SJCRH30 (cell line): ENCODE data around the gene DNMT3L. TPM values are rescaled to one million over a fixed set of nuclear protein-coding genes. Genes with fewer than 3 reads are reported as not detected.
"Not testable (repeated sequence)": the region's sequence is repeated elsewhere in the genome, so short reads cannot be mapped to it uniquely, and the experiment has no call there.

ENCODE experiments used
- DNase-seq, 2 experiments: peaks; one replicate each; pipeline ENCODE4 v3.0.0-alpha.2; 2015 to 2020
- H3K27ac ChIP-seq: fragments of 250-450 bp; sonication (Bioruptor Pico); 2 replicates; pipeline ENCODE4 v1.5.1; 2020; ENCODE audit warnings: mild to moderate bottlenecking, moderate library complexity
- H3K27me3 ChIP-seq: fragments of 250-450 bp; sonication (Bioruptor Pico); 2 replicates; pipeline ENCODE4 v1.5.1; 2020; ENCODE audit warnings: mild to moderate bottlenecking, moderate library complexity
- H3K36me3 ChIP-seq: fragments of 250-450 bp; sonication (Bioruptor Pico); 2 replicates; pipeline ENCODE4 v1.5.1; 2020; ENCODE audit warnings: mild to moderate bottlenecking, moderate library complexity
- H3K4me1 ChIP-seq: fragments of 250-450 bp; sonication (Bioruptor Pico); 2 replicates; pipeline ENCODE4 v1.5.1; 2020; ENCODE audit warnings: mild to moderate bottlenecking, moderate library complexity
- H3K4me3 ChIP-seq: fragments of 250-450 bp; sonication (Bioruptor Pico); 2 replicates; pipeline ENCODE4 v1.5.1; 2020; ENCODE audit warnings: mild to moderate bottlenecking, moderate library complexity
- H3K9me3 ChIP-seq: fragments of 250-450 bp; sonication (Bioruptor Pico); replicated peaks from 2 replicates; pipeline ENCODE4 v1.5.1; 2020; ENCODE audit warnings: mild to moderate bottlenecking, moderate library complexity
- total RNA-seq: library from RNA; depleted of rRNA; stranded (reverse); fragments of >200 nt; shearing (Covaris generic); gene quantifications from 2 replicates; pipeline ENCODE4 v1.2.3, GENCODE V29; 2014; rRNA removed

Gene DNMT3L
- total RNA-seq, 1 experiment from 2014 or later, result not detected

DNA sequence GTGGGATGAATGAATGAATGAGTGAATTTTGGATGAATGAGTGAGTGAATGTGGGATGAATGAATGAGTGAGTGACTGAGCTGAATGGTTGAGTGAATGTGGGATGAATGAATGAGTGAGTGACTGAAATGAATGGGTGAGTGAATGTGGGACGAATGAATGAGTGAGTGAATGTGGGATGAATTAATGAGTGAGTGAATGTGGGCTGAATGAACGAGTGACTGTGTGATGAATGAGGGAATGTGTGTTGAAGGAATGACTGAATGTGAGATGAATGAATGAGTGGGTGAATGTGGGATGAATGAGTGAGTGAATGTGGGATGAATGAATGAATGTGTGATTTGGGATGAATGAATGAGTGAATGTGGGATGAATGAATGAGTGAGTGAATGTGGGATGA is 49.7 kb downstream of the DNMT3L start:
- not testable (repeated sequence) for H3K27ac ChIP-seq, H3K36me3 ChIP-seq, H3K27me3 ChIP-seq, H3K4me3 ChIP-seq, DNase-seq, H3K9me3 ChIP-seq, H3K4me1 ChIP-seq

GRCh38 chr21:44211574-44211973 is 50.1 kb downstream of the DNMT3L start:
- H3K9me3 ChIP-seq, H3K27me3 ChIP-seq, H3K4me3 ChIP-seq, H3K36me3 ChIP-seq, H3K27ac ChIP-seq, DNase-seq, H3K4me1 ChIP-seq: not testable (repeated sequence)

DNA sequence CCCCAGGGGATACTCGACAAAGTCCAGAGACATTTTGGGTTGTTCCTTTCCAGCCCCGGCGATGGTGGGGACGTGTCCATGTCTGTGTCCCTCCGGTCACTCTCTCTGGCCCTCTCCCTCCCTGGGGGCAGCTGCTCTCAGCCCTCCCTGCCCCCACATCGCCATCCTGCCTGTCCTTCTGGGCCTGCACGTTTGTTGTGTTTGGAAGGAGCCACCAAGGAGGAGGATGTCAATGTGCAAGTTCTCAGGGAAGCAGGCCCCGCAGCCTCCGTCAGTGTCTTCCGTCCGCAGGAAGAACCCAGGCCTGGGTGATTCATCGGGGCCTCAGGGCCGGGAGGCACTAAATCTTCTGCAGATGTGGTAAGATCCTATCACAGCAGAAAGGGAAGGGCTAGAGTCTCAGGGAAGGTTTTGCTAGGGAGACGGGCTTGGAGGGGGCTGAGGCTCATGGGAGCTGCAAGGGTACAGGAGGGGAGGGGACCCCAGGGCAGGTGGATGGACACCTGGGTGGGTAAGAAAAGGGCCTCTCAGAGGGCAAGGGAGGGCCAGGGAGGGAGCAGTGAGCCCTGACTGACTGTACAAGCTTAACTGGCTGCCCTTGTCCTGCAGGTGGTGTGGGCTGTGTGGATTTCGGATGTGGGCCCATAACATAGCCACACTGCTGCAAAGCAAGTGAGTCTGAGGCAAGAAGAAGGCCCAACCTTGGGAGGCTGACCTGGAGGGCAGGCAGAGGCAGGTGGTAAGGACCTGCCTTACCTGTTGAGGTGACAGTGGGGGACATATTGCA is 53.6 kb downstream of the DNMT3L start:
- not testable (repeated sequence) for H3K27me3 ChIP-seq, H3K4me1 ChIP-seq, H3K36me3 ChIP-seq, H3K9me3 ChIP-seq, H3K4me3 ChIP-seq, DNase-seq, H3K27ac ChIP-seq

DNA sequence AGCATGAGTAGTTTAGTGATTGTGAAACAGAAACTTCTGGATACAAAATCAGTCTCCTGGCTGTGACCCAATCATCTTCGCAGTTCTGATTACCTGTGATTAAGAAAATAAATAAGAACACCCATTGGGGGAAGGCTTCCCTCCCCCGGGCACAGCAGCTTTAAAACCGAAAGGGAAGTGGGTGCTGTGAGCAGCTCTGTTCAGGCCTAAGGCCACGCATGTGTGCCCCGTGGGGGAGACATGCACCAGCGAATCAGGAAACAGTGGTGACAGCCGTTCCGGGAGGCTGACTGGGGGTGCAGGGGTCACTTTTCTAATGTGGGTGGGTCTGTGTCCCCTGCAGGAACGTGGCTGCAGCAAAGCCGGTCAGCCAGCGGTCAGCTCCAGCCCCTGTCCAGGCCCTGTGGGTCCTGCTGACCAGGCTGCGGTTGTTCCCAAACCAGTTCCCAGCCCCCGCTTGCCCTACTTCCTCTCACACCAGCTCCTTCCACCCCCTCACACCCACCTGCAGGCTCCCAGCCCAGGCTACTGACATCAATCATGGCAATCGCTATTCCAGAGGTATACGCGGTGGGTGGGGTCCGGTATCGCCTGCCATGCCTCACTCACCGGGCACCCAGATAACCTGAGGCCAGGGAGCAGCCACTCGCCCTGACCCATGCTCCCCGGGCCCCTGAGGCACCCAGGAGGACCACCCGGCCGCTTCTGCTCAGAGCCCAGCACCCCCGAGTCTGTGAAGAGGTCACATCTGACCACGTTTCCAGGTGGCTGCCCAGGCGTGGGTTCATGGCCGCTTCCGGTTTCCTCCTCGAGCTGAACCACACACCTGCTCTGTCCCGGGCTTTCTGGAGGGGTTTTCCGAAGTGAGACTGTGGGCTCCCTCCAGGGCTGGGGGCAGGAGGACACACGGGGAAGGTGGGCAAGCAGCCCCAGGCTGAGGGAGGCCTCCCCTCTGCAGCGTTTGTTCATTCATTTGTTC is 54.7 kb downstream of the DNMT3L start:
- H3K9me3 ChIP-seq, H3K27me3 ChIP-seq, DNase-seq: not testable (repeated sequence)

DNA sequence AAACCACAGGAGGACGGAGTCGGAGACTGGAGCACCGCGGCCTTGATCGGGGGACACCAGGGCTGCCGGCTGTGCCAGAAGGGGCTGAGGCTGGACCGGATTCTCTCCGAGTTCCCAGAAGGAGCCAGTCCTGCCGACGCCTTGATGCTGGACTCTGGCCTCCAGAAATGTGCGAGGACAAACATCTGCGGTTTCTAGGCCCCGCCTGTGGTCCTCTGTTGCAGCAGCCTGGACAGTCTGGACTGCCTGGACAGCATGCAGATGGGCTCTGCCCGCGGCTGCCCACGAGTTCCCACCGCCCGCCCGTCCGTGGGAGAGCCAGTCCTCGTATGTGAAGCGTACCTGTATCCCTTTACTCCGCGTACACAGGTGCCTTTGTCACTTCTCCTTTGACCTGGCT is 55.5 kb downstream of the DNMT3L start:
- not testable (repeated sequence) for H3K27ac ChIP-seq, H3K4me1 ChIP-seq, H3K4me3 ChIP-seq, H3K27me3 ChIP-seq, H3K9me3 ChIP-seq, H3K36me3 ChIP-seq, DNase-seq

More for the DNA sequence above, 54.7 kb downstream of the DNMT3L start:
- H3K27ac ChIP-seq, H3K4me1 ChIP-seq, H3K36me3 ChIP-seq, H3K4me3 ChIP-seq: not testable (repeated sequence)

DNA sequence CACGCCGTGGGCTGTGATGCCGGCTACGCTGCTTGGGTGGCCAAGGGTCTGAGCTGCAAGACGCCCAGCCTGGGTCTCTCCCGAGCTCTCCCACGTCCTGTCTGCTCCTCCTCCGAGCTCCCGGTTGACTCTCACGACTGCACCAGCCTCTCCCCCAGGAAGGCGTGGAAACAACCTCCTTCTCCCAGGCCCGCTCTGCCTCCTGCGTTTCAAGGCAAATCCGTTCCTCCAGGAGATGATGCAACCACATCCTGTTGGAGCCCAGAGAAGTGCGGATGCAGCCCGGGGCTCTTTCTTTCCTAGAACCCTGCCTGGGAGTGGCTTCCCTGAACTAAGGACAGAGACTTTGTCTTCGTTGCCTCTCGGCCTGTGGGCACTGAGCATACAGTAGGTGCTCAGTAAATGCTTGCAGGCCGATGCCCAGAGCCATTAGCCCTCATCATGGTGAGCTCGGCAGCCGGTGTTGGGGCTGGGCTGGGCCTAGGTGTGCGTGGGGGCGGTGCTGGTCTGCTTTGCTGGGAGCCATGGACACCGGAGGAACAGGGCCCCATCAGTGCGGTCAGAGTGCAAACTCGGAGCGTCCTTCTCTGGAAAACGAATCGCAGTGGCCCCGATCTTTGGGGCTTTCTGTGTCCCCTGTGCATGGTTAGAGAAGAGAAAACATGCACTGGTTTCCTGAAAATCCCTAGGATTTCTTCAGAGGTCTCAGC is 59.0 kb downstream of the DNMT3L start:
- not testable (repeated sequence) for H3K4me3 ChIP-seq, DNase-seq, H3K27me3 ChIP-seq, H3K36me3 ChIP-seq, H3K9me3 ChIP-seq, H3K4me1 ChIP-seq, H3K27ac ChIP-seq

GRCh38 chr21:44199997-44200396 is 61.7 kb downstream of the DNMT3L start:
- not testable (repeated sequence) for H3K27me3 ChIP-seq, H3K36me3 ChIP-seq, H3K4me1 ChIP-seq, DNase-seq, H3K4me3 ChIP-seq, H3K27ac ChIP-seq, H3K9me3 ChIP-seq

DNA sequence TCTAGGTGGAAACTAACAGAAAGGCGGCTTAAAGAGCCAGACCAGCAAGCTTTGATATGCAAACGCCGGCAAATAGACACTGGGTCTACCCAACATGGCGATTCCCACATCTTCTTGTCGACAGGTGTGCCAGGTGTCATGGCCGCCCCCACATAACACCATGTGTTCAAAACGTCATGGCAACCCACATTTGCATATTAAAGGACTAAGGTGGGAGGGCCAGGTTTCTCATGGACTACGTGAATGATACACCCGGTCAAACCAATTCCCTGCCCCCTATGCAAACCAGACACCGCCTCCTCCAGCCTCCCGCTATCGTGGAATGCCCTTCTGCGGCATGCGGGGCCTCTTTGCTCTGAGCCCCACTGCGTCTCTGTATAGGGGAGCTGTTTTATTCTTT is 62.2 kb downstream of the DNMT3L start:
- H3K27me3 ChIP-seq, result no peaks in the 10 kb centered on the region
- H3K4me1 ChIP-seq, result no peaks in the 10 kb centered on the region
- H3K9me3 ChIP-seq, result no peaks in the 10 kb centered on the region
- no peak for DNase-seq
- no peaks in the 10 kb centered on the region for H3K36me3 ChIP-seq
- H3K4me3 ChIP-seq, result no peak overlapping the region
- H3K27ac ChIP-seq, result no peak overlapping the region

DNA sequence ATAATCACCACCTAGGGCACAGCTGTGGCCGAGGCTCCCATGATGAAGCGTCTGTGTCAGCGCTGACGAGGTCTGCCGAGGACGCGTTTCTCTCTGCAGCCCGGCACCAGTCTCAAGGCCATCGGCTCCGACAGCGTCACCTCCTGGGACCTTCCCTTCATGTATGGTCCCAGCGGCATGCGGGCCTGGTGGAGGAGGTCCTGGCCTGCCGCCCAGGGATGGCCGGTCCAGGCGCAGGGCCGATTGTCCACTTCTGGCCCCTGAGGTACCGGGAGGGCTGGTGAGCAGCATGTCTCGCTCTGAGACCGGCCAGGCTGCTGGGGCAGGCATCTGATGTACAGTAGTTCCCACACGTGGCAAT is 64.6 kb downstream of the DNMT3L start:
- H3K27ac ChIP-seq, DNase-seq, H3K27me3 ChIP-seq, H3K36me3 ChIP-seq, H3K9me3 ChIP-seq, H3K4me3 ChIP-seq, H3K4me1 ChIP-seq: not testable (repeated sequence)

Other genes starting within 250 kb of the DNMT3L start
- gene TRAPPC10, start 249.6 kb downstream of the DNMT3L start, total RNA-seq, result 24.6 and 31.0 TPM in 2 replicates
- 1.1 and 1.4 TPM in 2 replicates for gene PWP2, start 154.5 kb downstream of the DNMT3L start, total RNA-seq
- gene GATD3, start 128.2 kb downstream of the DNMT3L start, total RNA-seq, result 5.1 and 6.5 TPM in 2 replicates
- gene ICOSLG, start 21.0 kb downstream of the DNMT3L start, total RNA-seq, result 0.13 TPM in 1 of 2 replicates, not detected in the other
- 0.10 TPM in 1 of 2 replicates, not detected in the other for gene AIRE, start 24.0 kb upstream of the DNMT3L start, total RNA-seq
- gene PFKL, start 38.2 kb upstream of the DNMT3L start, total RNA-seq, result 49.8 and 50.7 TPM in 2 replicates
- gene CFAP410, start 77.5 kb upstream of the DNMT3L start, total RNA-seq, result 7.5 and 8.2 TPM in 2 replicates
- gene TRPM2, start 91.7 kb upstream of the DNMT3L start, total RNA-seq, result 0.61 and 0.87 TPM in 2 replicates
- not detected in 2 replicates for gene LRRC3, start 193.6 kb upstream of the DNMT3L start, total RNA-seq